NCI-H1436 treated with DMSO at 0.1 percent for 48 hours (cell line): ENCODE data around the gene FAM241B.

Source experiments
- DNase-seq: peaks from one replicate; lab custom pipeline; 2025; lab: John Stamatoyannopoulos, UW

Gene FAM241B

DNA sequence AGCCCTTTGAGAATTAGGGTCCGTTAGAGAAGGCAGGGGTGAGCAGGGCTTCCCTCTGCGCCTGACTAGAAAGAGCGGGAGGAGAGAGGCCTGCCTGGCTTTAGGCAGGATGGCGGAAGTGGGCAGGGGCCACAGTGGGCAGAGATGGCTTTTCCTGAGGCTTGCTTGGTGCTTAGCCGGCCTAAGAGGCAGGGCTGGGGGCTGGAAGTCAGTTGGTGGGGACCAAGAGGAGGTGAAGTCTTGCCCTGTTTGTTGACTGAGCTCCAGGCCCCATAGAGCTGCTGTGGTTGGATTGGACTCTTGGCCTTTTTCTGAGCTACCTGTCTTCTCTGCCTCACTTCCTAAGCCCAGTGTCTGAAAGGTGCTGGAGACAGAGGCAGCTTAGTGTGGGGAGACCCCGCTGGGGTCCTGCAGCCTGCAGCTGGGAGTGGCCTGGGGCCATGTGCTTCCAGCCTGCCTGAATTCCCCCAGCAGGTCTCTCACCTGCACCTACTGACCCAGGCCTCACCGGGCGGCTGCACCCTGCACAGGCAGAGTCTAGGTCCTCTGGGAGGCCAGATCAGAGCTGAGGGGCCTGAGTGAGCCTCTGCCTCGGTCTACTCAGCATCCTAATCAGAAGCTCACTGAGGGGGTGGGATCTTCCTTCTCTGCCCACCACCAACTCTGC lies 4.8 kb downstream of the FAM241B start:
- no peak for DNase-seq

- DNase-seq = no peak
These were observed 5.6 kb downstream of the FAM241B start for GRCh38 chr10:69635428-69636272.

DNA sequence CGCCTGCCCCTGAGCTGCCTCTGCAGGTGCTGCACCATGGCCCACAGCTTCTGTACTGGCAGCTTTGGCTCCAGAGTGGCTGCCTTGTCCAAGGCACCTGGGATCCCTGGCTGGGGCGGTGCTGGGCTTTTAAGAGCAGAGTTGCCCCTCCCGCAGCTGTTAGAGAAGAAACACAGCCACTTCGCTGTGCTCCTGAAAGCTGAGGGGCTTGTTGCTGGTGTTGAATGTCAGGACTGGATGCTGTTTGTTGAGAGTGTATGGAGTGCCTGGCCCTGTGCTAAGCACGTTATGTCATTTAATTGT lies 6.2 kb downstream of the FAM241B start:
- DNase-seq = no peak

- no peak for DNase-seq
These were observed 6.9 kb downstream of the FAM241B start for GRCh38 chr10:69636626-69637605.

- no peak for DNase-seq
These were observed 8.6 kb downstream of the FAM241B start for GRCh38 chr10:69638642-69639041.

DNA sequence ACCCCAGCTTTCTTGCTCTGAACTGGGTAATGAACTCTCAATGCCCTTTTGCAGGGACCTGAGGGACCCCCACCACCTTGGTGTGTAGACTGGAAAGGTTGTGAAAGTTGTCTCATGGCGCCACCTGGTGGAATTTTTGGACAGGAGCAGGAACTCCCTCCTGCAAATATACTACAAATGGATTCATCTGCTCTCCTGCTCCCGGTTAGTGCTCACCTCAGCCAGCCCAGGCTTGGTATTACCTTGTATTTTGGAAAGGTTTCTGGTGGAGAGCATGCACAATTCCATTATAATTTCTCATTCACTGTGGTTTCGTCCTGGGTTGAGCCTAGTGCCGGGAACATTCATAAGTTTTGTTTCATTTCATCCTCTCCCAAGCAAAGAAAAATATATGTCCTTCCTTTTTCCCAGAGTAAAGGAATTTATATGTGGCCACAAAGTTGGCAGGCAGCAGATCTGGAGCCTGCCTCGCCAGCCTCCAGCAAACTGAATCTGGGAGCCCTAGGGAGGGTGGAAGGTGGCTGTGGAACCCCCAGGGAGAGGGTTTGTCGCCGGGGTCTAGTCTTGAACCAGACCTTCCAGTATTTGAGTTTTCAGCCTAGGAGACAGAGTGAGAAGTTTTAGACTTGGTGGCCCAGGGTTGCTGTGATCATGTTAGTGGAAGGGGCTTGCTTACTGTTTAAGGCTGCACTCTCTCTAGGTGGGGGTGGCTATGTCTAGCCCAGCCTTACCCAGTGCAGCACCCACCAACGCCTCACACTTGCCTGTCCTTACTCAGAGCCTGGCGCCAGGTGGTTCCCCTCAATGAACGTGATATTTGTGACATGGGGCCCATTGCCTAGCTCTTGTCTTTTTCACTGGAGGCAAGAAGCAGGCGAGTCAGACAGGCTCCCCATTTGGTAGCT lies 9.5 kb downstream of the FAM241B start:
- DNase-seq = no peak

DNA sequence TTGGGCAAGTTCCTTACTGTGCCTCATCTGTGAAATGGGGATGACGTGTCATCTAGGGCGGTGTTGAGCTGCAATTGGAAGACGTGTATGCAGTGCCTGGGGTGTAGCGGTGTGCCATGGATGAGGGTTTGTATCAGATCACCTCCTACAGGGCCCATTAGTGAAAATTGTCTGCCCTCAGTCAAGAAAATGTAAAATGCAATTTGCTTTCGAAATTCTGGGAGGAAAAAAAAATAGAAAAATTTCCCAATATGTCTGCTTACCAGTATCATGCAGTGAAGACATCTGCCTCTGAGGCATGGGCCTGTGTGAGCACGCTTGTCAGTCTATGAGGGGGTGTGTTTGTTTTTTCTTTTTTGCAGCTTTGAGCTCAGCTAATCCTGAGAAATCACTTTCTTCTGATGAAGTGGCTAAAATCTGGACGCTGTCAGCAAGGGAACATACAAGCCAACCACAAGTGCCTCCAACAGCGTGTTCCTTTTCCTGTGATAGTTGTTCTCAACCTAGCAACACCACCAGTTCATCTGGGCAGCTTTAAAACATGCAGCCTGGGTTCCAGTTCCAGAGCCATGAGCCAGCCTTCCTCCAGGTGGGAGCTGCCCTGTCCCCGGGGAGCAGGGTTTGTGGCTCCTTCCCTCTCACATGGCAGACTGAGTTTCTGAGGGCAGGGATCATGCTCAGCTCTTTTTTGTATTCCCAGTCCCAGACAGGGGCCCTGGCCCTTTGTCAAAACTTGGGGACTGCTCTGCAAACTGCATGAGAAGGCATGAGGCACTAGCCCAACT lies 10.3 kb downstream of the FAM241B start:
- DNase-seq = no peak

DNA sequence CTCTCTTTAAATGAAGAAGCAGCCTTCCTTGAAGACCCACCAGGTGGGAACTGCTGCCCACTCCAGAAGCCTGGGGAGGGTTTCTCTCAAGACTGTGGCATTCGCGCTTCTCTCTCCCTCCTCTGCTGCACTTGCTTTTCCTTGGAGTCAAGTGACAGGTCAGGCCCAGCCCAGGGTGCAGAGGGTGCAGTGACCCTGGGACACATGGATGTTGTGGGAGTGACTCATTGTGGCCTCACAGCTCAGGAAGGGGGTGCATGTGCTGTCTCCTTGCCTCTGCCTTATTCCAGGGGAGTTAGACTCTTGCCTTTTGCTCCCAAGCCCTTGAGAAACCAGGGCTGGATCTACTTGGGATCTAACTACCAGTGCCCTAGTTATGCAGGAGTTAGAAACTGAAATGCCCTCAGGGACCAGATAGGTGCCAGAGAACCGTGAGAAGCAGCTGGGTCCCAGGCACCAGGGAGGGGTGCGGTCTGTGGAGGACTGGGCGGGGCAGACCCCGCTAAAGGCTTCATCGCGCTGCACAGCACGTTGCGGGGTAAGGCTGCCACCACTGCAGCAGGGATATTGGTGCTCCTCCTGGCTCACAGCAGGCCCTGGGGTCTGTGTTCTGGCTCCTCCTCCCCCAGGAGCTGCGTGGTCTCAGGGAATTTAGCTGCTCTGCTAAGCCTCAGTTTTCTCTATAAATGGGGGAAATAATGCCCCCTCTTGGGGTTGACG lies 11.4 kb downstream of the FAM241B start:
- DNase-seq = no peak

DNA sequence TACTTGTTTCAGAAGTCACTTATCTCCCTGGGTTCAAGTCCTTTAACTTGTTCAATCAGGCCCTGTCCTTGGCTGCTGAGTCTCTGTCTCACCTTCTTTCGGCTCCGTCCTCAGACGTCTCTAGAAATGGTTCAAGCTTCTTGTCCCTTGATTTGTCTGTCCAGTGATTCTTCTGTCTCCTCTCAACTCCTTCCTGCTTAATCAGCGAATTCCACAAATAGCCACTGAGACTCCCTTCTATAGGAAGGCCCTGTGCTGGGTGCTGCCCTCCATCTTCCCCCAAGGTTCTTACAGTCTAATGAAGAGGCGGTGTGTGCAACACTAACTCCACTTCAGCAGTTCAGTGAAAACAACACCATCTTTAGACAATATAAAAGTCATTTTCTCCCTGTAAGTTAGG lies 12.7 kb downstream of the FAM241B start:
- DNase-seq = no peak

- no peak for DNase-seq
These were observed 14.0 kb downstream of the FAM241B start for GRCh38 chr10:69643779-69644657.

- no peak for DNase-seq
These were observed 14.7 kb downstream of the FAM241B start for GRCh38 chr10:69644658-69645295.

- no peak for DNase-seq
These were observed 15.5 kb downstream of the FAM241B start for GRCh38 chr10:69645296-69646184.

GRCh38 chr10:69646185-69647060 lies 16.4 kb downstream of the FAM241B start:
- no peak for DNase-seq

DNA sequence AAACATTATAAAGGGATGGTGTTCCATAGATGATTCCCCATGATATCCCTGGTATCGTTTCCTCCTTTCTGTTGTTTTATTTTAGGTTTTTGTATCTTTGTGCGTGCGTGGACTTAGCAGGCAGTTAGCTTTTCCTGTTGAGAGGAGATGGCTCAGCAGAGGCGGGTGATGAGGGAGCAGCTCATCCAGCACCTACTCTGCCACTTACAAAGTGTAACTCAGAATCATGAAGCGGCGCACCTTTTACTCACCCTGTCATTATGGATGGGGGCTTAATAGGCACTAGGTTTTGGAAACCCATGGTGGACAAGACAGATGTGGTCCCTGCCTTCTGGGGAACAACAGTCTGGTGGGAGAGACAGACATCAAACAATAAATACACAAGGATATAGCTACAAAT lies 17.1 kb downstream of the FAM241B start:
- DNase-seq = no peak

- no peak for DNase-seq
These were observed 17.8 kb downstream of the FAM241B start for GRCh38 chr10:69647819-69648218.

DNA sequence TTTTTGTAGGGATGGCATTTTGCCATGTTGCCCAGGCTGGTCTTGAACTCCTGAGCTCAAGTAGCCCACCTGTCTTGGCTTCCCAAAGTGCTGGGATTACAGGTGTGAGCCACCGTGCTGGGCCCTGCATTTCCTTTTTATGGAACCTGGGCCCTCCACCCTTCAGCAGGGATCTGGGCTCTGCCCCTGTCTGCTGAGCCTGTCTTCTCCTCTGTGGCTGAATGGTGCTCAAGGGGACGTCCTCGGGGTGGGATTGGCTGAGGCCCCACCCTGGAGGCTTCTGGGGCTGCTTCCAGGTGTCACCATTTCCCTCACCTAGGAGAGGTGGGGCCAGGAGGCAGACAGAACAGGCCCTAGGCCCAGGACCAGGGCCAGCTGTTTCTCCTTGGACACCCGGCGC lies 18.4 kb downstream of the FAM241B start:
- DNase-seq = no peak
